Stimulated activated CD4-positive, alpha-beta T cell treated with anti-CD3 and anti-CD28 coated beads, Interleukin-2, amount 100 ng/mL, for 48 hours (primary cell): ENCODE data around the gene SLC17A4.

Experiments
- DNase-seq, 2 donors: peaks; one replicate each; pipeline ENCODE4 v3.0.0-alpha.2; 2020

SLC17A4 gene

GRCh38 chr6:25830458-25830857, 75.9 kb downstream of the SLC17A4 start:
- DNase-seq, result no peak
